ENCODE data around the gene RILP.

RILP gene

DNA sequence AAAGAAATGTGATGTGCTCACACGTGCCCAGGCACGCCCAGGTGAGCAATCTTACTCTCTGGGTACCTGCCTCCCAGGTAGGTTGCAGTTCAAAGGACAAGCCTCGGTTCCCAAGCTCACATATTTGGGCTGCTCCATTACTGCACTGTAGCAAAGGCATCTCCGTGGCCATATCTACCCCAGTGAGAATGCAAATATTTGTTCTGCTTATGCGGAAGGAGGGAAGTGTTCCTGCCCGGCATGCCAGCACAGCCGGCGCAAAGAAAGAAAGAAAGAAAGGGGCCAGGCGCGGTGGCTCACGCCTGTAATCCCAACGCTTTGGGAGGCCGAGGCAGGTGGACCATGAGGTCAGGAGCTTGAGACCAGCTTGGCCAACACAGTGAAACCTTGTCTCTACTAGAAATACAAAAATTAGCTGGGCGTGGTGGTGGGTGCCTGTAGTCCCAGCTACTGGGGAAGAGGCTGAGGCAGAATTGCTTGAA, 51.8 kb downstream of the RILP start:
- FAIRE-seq = no peak

Measured in TTC549 (cell line).